ENCODE data around the gene CAB39. TPM values are rescaled to one million over a fixed set of nuclear protein-coding genes. Genes with fewer than 3 reads are reported as not detected.

The CAB39 gene
- total RNA-seq, 4 donors from 2014 or later: 67.3 to 137 (median 123) TPM

- Histone ChIP-seq H3K4me3 (no peak overlapping the region), H3K4me1 (no peaks in the 10 kb centered on the region), H3K9me3 (no peaks in the 10 kb centered on the region), H3K27me3 (no peaks in the 10 kb centered on the region), H3K27ac (no peak overlapping the region), H3K36me3 (peaks cover 0 to 47% (median 16%) of the 10 kb centered on the region in 4 donors)
- WGBS, 2 donors (ENCODE audit: low coverage in 1 of 2): 93 to 98% methylated on average over 6 of the region's 6 CpGs
- intact Hi-C loops (cut with DNase I; ENCODE audit: low total_unique reads): no loop called here
- in situ Hi-C loops (cut with MboI; ENCODE audit: low pct_ligation_motif_present in 1 of 4, low pct_unique_long_range_greater_than_20kb in 1 of 4, low sequenced_read_pairs in 3 of 4): loop anchor here in 1 of 4 donors (25.0 kb wide), 2 partner anchors 100 to 625 kb away; partner anchors contain the start of gene CAB39
- TF ChIP-seq POLR2A (IDR thresholded peaks at IDR 0.05) (no peak), EP300 (IDR thresholded peaks at IDR 0.05; ENCODE audit: low read depth) (no peak), POLR2AphosphoS5 (IDR thresholded peaks at IDR 0.05) (no peak)
- TF ChIP-seq, protein P1, sequence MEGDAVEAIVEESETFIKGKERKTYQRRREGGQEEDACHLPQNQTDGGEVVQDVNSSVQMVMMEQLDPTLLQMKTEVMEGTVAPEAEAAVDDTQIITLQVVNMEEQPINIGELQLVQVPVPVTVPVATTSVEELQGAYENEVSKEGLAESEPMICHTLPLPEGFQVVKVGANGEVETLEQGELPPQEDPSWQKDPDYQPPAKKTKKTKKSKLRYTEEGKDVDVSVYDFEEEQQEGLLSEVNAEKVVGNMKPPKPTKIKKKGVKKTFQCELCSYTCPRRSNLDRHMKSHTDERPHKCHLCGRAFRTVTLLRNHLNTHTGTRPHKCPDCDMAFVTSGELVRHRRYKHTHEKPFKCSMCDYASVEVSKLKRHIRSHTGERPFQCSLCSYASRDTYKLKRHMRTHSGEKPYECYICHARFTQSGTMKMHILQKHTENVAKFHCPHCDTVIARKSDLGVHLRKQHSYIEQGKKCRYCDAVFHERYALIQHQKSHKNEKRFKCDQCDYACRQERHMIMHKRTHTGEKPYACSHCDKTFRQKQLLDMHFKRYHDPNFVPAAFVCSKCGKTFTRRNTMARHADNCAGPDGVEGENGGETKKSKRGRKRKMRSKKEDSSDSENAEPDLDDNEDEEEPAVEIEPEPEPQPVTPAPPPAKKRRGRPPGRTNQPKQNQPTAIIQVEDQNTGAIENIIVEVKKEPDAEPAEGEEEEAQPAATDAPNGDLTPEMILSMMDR (IDR thresholded peaks at IDR 0.05): no peak
- no peak for DNase-seq
These were observed 99.4 kb downstream of the CAB39 start for GRCh38 chr2:230812033-230812432.

DNA sequence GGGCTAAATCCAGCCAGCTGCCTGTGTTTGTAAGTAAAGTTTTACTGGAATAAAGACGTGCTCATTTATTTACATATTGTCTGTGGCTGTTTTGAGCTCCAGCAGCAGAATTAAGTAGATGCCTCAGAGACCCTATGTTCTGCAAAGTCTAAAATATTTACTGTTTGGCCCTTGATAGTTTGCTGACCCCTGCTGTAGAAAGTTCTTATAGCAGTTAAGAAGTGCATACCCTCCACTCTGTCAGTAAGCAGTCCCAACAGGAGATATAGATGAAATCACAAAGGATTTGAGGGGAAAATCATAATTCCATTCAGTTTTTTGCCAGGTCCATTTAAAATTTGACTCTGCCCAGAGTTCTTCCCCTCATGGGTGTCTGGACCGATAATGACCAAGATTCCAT, 102.0 kb downstream of the CAB39 start:
- TF ChIP-seq, protein P1 (IDR thresholded peaks at IDR 0.05): peak in 2 of 5 experiments; percentile 14 to 15
- TF ChIP-seq POLR2AphosphoS5 (IDR thresholded peaks at IDR 0.05): no peak
- 67 to 83% methylated on average over 2 of the region's 2 CpGs for WGBS, 2 donors (ENCODE audit: low coverage in 1 of 2)
- in situ Hi-C loops (cut with MboI; ENCODE audit: low pct_ligation_motif_present in 1 of 4, low pct_unique_long_range_greater_than_20kb in 1 of 4, low sequenced_read_pairs in 3 of 4) (loop anchor here in 1 of 4 donors (25.0 kb wide), 2 partner anchors 102 to 623 kb away; partner anchors contain the start of gene CAB39), intact Hi-C loops (cut with DNase I; ENCODE audit: low total_unique reads) (loop anchor here (1.0 kb wide), 1 partner anchor 19 kb away; no protein-coding TSS in a partner anchor)
- no peak for DNase-seq
- no peak overlapping the region for H3K27ac ChIP-seq
- H3K4me3 ChIP-seq: no peak overlapping the region
- no peaks in the 10 kb centered on the region for H3K9me3 ChIP-seq
- no peaks in the 10 kb centered on the region for H3K4me1 ChIP-seq
- no peaks in the 10 kb centered on the region for H3K27me3 ChIP-seq
- peaks cover 0 to 53% (median 25%) of the 10 kb centered on the region in 4 donors for H3K36me3 ChIP-seq

DNA sequence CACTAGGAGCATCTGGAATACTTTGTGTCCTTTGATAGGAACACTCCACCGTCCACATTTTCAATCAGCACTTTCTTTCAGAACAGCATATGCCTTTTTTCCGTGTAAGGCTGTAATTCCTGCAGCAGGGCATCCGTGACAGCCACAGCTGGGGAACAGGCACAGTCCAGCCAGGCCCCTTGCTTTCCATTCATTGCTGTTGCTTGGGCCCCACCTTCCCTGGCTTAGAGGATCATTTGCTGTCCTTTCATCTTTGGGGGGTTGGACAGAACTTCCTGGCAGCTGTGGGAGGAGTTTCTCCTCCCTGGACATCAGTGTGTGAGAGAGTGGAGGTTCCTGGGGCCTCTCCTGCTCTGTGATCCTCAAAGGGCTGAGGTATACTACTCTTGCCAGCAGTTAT, 102.4 kb downstream of the CAB39 start:
- TF ChIP-seq POLR2A (IDR thresholded peaks at IDR 0.05): no peak
- no peak for TF ChIP-seq EP300 (IDR thresholded peaks at IDR 0.05; ENCODE audit: low read depth)
- TF ChIP-seq, protein P1 (IDR thresholded peaks at IDR 0.05): no peak
- TF ChIP-seq POLR2AphosphoS5 (IDR thresholded peaks at IDR 0.05): no peak
- Histone ChIP-seq H3K27ac (no peak overlapping the region), H3K4me1 (no peaks in the 10 kb centered on the region), H3K36me3 (peaks cover 0 to 53% (median 25%) of the 10 kb centered on the region in 4 donors), H3K9me3 (no peaks in the 10 kb centered on the region), H3K27me3 (no peaks in the 10 kb centered on the region), H3K4me3 (no peak overlapping the region)
- in situ Hi-C loops (cut with MboI; ENCODE audit: low pct_ligation_motif_present in 1 of 4, low pct_unique_long_range_greater_than_20kb in 1 of 4, low sequenced_read_pairs in 3 of 4): loop anchor here in 1 of 4 donors (25.0 kb wide), 2 partner anchors 103 to 622 kb away; partner anchors contain the start of gene CAB39
- intact Hi-C loops (cut with DNase I; ENCODE audit: low total_unique reads): loop anchor here (1.0 kb wide), 1 partner anchor 18 kb away; no protein-coding TSS in a partner anchor
- no peak for DNase-seq
- WGBS, 2 donors (ENCODE audit: low coverage in 1 of 2): 76% methylated on average over 3 of the region's 3 CpGs; no CpG with 5 or more reads in 1 of the 2 donors

- TF ChIP-seq EP300 (IDR thresholded peaks at IDR 0.05; ENCODE audit: low read depth) (no peak), POLR2AphosphoS5 (IDR thresholded peaks at IDR 0.05) (no peak), POLR2A (IDR thresholded peaks at IDR 0.05) (no peak)
- TF ChIP-seq, protein P1 (IDR thresholded peaks at IDR 0.05): no peak
- H3K4me1 ChIP-seq: no peaks in the 10 kb centered on the region
- H3K9me3 ChIP-seq: no peaks in the 10 kb centered on the region
- DNase-seq: no peak
- intact Hi-C loops (cut with DNase I; ENCODE audit: low total_unique reads) (no loop called here), in situ Hi-C loops (cut with MboI; ENCODE audit: low pct_ligation_motif_present in 1 of 4, low pct_unique_long_range_greater_than_20kb in 1 of 4, low sequenced_read_pairs in 3 of 4) (loop anchor here in 1 of 4 donors (25.0 kb wide), 2 partner anchors 104 to 621 kb away; partner anchors contain the start of gene CAB39)
- peaks cover 0 to 41% (median 19%) of the 10 kb centered on the region in 4 donors for H3K36me3 ChIP-seq
- H3K27me3 ChIP-seq: no peaks in the 10 kb centered on the region
- WGBS, 2 donors (ENCODE audit: low coverage in 1 of 2): 50 to 77% methylated on average over 2 to 7 of the region's 7 CpGs
- no peak overlapping the region for H3K4me3 ChIP-seq
- H3K27ac ChIP-seq: no peak overlapping the region
These were observed 104.1 kb downstream of the CAB39 start for GRCh38 chr2:230816735-230817134.
